ENCODE measurements around the gene MEIKIN. TPM values are rescaled to one million over a fixed set of nuclear protein-coding genes. Genes with fewer than 3 reads are reported as not detected.
"Not testable (repeated sequence)": the region's sequence is repeated elsewhere in the genome, so short reads cannot be mapped to it uniquely, and the experiment has no call there.

The MEIKIN gene
- total and polyA plus RNA-seq, 12 donors = 0.09 TPM; not detected in 11

- WGBS, 2 donors = 49 to 56% methylated on average over 5 of the region's 5 CpGs
- no peak for DNase-seq
- H3K36me3 ChIP-seq = no peaks in the 10 kb centered on the region
- no peaks in the 10 kb centered on the region for H3K4me1 ChIP-seq
- ATAC-seq = no peak
- H3K27ac ChIP-seq = no peak overlapping the region
- no peak for TF ChIP-seq CTCF (IDR thresholded peaks at IDR 0.05)
- H3K27me3 ChIP-seq = peaks cover 0 to 6% (median 0%) of the 10 kb centered on the region in 7 donors
- intact Hi-C loops (cut with DNase I) = no loop called here
- peaks cover 0 to 16% (median 0%) of the 10 kb centered on the region in 11 donors for H3K9me3 ChIP-seq
- no peak overlapping the region for H3K4me3 ChIP-seq
These were observed 61.5 kb downstream of the MEIKIN start for GRCh38 chr5:131883984-131884383.

GRCh38 chr5:131879705-131880104, 65.8 kb downstream of the MEIKIN start:
- H3K27ac ChIP-seq = no peak overlapping the region
- peaks cover 0 to 6% (median 0%) of the 10 kb centered on the region in 7 donors for H3K27me3 ChIP-seq
- intact Hi-C loops (cut with DNase I) = no loop called here
- peaks cover 0 to 9% (median 0%) of the 10 kb centered on the region in 11 donors for H3K9me3 ChIP-seq
- no peak for DNase-seq
- H3K36me3 ChIP-seq = no peaks in the 10 kb centered on the region
- H3K4me3 ChIP-seq = no peak overlapping the region
- H3K4me1 ChIP-seq = no peaks in the 10 kb centered on the region
- ATAC-seq = no peak
- 89 to 93% methylated on average over 5 of the region's 5 CpGs for WGBS, 2 donors
- TF ChIP-seq CTCF (IDR thresholded peaks at IDR 0.05) = no peak

- H3K4me1 ChIP-seq = no peaks in the 10 kb centered on the region
- H3K4me3 ChIP-seq = no peak overlapping the region
- no peak overlapping the region for H3K27ac ChIP-seq
- no peaks in the 10 kb centered on the region for H3K36me3 ChIP-seq
- no peak for TF ChIP-seq CTCF (IDR thresholded peaks at IDR 0.05)
- peaks cover 0 to 9% (median 0%) of the 10 kb centered on the region in 11 donors for H3K9me3 ChIP-seq
- no peak for DNase-seq
- 85 to 88% methylated on average over 2 of the region's 2 CpGs for WGBS, 2 donors
- ATAC-seq = no peak
- intact Hi-C loops (cut with DNase I) = no loop called here
- peaks cover 0 to 6% (median 0%) of the 10 kb centered on the region in 7 donors for H3K27me3 ChIP-seq
These were observed 67.6 kb downstream of the MEIKIN start for GRCh38 chr5:131877873-131878272.

GRCh38 chr5:131871251-131871650, 74.2 kb downstream of the MEIKIN start:
- H3K4me1 ChIP-seq; H3K27ac ChIP-seq; H3K4me3 ChIP-seq; DNase-seq; H3K36me3 ChIP-seq; ATAC-seq; intact Hi-C loops (cut with DNase I); H3K27me3 ChIP-seq: not testable (repeated sequence)
- WGBS, 2 donors = 84 to 96% methylated on average over 12 of the region's 12 CpGs
- H3K9me3 ChIP-seq = peaks cover 0 to 47% (median 11%) of the 10 kb centered on the region in 11 donors

GRCh38 chr5:131867524-131867923, 77.9 kb downstream of the MEIKIN start:
- H3K9me3 ChIP-seq = peaks cover 0 to 75% (median 26%) of the 10 kb centered on the region in 11 donors
- no peak overlapping the region for H3K4me3 ChIP-seq
- TF ChIP-seq CTCF (IDR thresholded peaks at IDR 0.05) = no peak
- ATAC-seq = no peak
- intact Hi-C loops (cut with DNase I) = no loop called here
- no peak for DNase-seq
- no peaks in the 10 kb centered on the region for H3K36me3 ChIP-seq
- no peak overlapping the region for H3K27ac ChIP-seq
- WGBS, 2 donors = 30 to 32% methylated on average over 2 of the region's 2 CpGs
- no peaks in the 10 kb centered on the region for H3K4me1 ChIP-seq
- no peaks in the 10 kb centered on the region for H3K27me3 ChIP-seq

Measured in heart right ventricle (tissue), 16 donors.